Measurements from ENCODE around the gene PEX3. TPM values are rescaled to one million over a fixed set of nuclear protein-coding genes. Genes with fewer than 3 reads are reported as not detected.

The PEX3 gene
- 8.3 and 10.2 TPM in 2 replicates for total RNA-seq

GRCh38 chr6:143450453-143451371 lies at the start of gene PEX3, which contains the start of gene ADAT2:
Gene PEX3 (plus strand): TSS chr6:143450805. CDS start chr6:143451043, 238 bp downstream.
Gene ADAT2 (minus strand): TSS chr6:143450695. CDS start chr6:143450658, 37 bp downstream.

GRCh38 chr6:143510991-143511891 lies 60.6 kb downstream of the PEX3 start, which contains the start of gene FUCA2:
Gene FUCA2 (minus strand): TSS chr6:143511720. CDS start chr6:143511634, 86 bp downstream.

Other genes with a start within 250 kb of the PEX3 start
- gene ADAT2, start 110 bp upstream of the PEX3 start, total RNA-seq, result 1.3 and 2.8 TPM in 2 replicates
- 65.1 and 65.2 TPM in 2 replicates for gene FUCA2, start 60.9 kb downstream of the PEX3 start, total RNA-seq
- gene PHACTR2, start 227.2 kb downstream of the PEX3 start, total RNA-seq, result 72.8 and 110 TPM in 2 replicates